Tongue (tissue), 2 donors: ENCODE measurements around the gene SRPRB. TPM values are rescaled to one million over a fixed set of nuclear protein-coding genes. Genes with fewer than 3 reads are reported as not detected.

Experiments used
- DNase-seq: peaks from one replicate; pipeline ENCODE4 v3.0.0-alpha.2; 2015
- total RNA-seq: library from RNA; depleted of rRNA; stranded (reverse); fragments of >200 nt; gene quantifications from one replicate; pipeline ENCODE4 v1.2.3, GENCODE V29; 2014

SRPRB gene
- total RNA-seq, 1 donor from 2014 or later: 37.3 TPM

- no peak for DNase-seq
These were observed 22.1 kb downstream of the SRPRB start for GRCh38 chr3:133827684-133828083.

DNA sequence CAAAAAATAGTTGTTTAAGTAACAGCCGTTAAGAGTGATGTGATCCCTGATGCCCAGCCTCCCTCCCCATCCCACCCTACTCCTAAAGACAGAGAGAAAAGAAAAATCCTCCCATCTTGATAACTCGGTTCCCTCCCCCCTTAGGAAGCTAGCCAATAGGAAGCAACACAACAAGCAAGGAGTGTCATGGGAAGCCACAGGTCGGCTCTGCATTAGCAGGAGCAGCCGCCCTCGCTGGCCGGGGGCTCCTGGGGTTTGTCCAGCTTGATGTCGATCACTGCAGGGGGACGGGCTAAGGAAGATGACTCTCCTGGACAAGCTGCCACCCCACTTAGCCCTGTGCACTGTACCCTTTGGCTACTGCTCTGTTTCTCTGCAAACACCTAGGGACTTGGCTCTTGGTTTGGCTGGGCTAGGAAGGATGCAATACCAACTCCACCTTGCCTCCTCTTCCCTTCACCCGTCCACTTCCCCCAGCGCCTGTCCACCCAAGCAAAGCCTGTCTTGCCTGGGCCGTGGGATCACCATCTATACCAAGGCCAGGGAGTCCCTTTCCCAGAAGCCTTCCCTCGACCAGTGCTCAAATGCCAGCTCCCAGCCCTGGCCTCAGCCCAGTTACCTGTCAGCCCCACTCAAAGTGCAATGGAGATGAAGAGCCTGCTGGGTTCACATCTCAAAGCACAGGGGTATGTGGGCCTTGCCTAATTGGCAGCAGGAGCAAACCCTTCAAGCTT lies 23.1 kb downstream of the SRPRB start:
- no peak for DNase-seq

DNA sequence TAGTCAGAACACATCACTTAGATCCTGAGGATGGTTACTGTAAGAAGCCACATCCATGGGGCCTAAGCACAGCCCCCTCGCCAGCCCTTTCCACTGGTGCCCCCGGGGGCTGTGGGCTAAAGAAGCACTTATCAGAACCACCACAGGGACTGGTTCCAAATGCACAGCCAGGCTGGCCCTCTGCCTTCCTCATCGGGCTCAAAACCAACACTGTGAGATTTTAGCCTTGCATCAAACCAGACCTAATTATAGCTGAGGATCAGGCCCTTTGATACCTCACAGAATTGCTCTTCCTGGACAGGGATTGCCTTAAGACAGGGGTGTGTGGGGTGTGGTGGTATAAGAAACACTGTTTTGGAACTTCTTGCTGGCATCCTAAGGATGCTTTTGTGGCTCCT lies 23.7 kb downstream of the SRPRB start:
- no peak for DNase-seq

DNA sequence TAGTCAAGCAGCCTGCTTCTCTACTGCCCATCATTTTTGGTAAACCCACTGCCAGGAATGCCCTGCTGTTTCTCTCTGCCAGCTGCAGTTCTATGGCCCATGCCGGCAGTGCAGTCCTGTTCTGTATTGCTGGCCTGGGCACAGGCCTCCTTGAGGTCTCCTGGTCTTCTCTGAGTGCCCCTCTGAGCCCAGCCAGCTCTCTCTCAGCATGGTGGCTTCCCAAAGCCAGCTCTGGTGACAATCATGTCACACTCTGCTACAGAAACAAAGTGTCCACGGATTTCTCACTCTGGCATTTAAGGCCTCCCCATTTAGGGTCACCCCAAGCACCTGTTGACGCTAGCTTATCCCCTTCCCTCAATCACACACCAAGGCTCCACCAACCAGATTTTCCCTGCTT lies 24.5 kb downstream of the SRPRB start:
- DNase-seq: no peak

GRCh38 chr3:133831966-133832801 lies 26.6 kb downstream of the SRPRB start:
- no peak for DNase-seq

DNA sequence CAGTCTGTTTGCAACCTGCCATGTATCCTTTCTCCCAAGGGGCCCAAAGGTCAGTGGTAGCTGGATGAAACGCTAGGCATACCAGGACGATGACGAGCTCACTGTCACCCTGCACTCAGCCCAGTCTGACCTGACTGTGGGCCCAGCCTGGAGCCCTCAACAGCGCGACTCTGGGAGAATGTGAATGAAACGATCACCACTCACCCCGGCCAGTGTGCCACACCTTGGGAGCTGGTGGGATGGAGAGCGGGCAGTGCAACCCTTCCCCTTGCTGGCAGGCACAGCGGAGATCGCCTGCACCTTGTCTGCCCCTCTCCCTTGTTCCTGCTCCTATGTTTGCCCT lies 27.2 kb downstream of the SRPRB start:
- DNase-seq: no peak

DNA sequence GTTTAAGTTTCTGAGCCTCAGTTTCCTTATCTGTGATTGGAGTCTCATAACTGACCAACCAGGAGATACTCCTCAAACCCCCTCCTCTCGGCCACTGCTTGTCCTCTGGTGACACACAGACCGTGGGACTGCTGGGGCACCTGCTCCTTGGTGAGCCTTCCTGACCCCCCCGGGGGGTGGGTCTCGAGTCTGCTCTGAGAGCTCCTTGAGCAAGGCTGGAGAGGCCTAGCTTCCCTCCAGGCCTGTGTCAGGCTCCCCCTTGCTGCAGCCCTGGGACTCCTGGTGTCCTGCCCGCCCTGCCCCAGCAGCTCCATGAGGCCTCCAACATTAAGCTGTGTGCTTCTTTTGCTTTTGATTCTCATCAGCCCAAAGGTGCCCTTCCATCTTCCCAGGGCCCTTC lies 27.7 kb downstream of the SRPRB start:
- no peak for DNase-seq

GRCh38 chr3:133833880-133834620 lies 28.4 kb downstream of the SRPRB start:
- no peak for DNase-seq

- DNase-seq: no peak
These were observed 29.2 kb downstream of the SRPRB start for GRCh38 chr3:133834621-133835417.

- no peak for DNase-seq
These were observed 29.8 kb downstream of the SRPRB start for GRCh38 chr3:133835418-133835743.

GRCh38 chr3:133835961-133836360 lies 30.3 kb downstream of the SRPRB start:
- DNase-seq: no peak

DNA sequence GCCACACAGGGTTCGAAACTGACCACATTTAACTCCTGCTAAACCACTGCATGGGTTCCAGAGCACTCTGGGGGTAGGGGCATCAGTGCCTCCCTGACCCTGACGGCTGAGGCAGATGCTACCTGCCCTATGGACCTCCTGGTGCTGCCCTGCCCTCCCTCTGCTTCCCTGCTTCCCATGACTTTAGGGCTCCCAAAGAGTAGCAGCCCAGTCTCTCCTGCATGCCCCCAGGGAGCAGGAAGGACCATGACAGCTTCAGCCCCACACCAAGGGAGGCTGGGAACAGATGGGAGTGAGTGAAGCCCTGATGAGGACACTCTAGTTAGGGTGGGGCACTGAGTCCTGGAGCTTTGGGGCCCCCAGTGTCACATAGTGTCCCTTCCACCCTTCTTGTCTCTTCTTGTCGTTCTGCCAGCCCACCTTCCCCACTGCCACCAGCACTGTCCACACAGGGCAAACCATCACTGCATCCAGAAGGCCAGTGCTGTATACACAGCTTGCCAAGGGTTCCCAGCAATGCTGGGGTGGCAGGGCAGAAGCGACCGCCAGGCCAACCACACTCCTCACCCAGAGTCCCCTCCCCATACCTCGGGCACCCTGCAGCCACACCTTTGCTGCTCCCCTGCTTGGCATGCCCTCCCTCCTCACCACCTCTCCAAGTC lies 31.0 kb downstream of the SRPRB start:
- no peak for DNase-seq

DNA sequence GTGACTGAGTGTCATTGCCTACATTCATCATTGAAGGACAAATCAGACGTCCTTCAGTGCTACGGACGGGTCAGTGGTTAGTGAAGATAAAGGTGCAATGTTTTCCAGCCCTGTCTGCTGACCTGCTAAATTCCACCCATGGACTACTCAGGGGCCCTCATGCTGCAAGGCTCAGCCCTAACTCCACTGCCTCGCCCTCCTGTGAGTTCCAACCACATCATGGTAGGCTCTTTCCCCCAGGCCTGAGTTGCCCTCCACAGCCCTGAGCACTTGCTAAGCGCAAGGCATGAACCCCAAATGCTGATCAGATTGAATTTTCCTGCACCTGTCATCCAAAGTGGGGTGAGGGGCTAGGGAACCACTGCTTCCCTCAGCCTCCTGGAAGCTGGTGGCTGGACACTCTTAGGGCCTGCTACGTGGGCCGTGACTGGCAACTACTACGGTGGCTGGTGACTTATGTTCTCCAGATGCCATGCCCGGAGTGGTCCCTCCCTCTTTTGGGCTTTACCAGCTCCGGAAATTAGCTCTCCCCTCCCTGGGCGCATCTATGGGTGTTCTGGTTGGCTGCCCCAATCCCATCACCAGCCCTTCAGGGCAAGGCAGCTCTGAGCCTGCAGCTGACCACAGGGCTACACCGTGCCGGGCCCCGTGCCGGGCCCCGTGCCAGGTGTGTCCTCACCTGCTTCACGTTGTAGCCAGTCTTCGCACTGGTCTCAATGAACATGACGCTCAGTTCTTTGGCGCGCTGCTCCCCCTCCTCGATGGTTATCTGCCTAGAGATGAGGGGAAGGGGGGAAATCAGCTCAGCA lies 32.1 kb downstream of the SRPRB start:
- no peak for DNase-seq

DNA sequence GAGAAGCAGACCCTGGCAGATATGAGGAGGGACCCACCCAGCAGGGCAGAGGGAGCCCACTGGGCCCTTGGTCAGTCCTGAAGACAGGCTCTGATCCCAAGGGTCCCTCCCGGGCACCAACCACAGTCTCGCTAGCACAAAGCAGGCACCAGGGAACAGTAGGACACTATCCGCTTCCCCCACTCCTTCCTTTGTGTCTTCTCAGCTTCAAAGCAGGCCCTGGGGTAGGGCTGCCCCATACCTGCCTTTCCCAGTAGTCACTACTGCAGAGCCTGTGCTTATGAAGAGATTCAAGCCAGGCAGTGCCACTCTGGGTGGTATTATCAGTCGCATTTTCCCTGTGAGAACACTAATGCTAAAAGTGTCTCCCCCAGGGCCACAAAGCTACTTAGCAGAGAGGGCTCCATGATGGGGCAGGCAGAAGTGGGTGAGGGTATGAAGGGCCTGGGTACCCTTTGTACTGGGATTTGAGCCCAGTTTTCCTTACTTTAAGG lies 32.7 kb downstream of the SRPRB start:
- DNase-seq: no peak

GRCh38 chr3:133838916-133839800 lies 33.5 kb downstream of the SRPRB start:
- no peak for DNase-seq

DNA sequence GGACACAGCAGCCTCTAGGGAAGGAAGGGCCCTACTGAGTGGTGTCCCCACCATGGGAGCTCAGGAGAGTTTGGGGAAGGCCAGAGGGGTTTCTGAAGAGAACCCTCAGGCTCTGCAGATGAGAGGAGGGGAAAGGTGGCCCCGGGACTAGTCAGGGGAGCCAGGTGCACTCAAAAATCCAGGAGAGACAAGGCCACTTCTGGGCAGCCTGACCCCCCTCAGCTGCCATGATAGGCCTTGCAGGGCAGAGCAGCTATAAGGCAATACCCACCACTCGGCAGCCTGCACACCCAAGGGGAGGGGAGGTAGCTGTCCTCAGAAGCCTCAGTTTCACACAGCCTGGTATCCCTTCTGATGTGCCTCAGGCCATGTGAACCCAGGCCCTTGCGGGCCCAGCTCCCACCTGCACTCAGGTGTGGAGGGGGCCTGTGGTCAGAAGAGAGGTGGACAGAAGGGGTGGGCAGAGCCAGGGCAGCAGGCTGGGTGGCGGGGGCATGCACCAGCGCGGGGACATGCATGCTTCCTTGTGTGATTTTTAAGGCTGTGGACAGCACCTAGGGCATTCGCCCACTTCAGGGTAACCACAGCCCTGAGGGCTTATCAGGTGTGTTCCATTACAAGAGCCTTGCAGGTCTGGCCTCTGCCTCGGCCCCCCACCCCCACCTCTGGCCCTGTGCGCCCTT lies 34.6 kb downstream of the SRPRB start:
- DNase-seq: no peak

DNA sequence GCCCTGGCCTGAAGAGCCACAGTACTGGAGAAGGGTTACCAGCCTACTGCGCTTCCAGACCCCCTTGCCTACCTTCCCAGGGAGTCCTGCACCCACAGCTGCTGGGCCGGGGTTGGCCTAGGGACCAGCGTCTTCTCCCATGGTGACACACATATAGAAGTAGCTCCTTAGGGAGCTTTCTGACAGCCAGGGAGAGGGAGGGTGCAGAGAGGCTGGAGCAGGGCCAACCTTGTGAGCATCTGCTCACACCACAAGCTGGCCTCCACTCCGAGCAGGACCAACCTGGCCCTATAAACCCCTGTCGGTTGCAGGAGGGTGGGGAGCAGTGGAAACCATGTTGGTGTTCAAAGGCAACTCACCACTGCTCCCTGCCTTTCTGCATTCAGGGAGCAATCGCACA lies 35.2 kb downstream of the SRPRB start:
- DNase-seq: no peak

- DNase-seq: no peak
These were observed 35.6 kb downstream of the SRPRB start for GRCh38 chr3:133841196-133841595.

DNA sequence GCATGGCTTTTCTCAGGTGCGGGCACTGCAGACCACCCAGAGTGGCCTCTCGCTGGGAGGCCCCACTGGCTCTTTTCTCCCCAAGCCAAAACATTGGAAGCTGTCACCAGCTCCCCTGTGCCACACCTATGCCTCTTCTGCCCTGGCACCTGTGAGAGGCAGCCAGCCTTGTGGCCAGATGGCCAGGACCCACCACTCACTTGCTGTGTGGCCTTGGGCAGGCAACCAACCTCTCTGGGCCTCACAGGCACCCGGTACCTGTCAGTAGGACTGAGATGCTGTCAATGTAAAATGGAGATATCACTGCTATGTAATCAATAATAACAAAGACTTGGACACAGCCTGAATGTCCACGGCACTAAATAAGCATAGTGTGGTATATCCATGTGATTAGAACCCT lies 36.5 kb downstream of the SRPRB start:
- no peak for DNase-seq
